HG03521 (cell line): Measurements from ENCODE around the gene PORCN.
A peak's percentile ranks its signal among the peaks of the same experiment; 100 is the strongest.

ENCODE experiments used
- ATAC-seq: cut with Tn5 transposase; IDR thresholded peaks from one replicate; pipeline ENCODE4 v1.9.1; 2021; ENCODE audit warnings: mild to moderate bottlenecking, moderate library complexity; ENCODE audit not compliant: unreplicated experiment

Gene PORCN

DNA sequence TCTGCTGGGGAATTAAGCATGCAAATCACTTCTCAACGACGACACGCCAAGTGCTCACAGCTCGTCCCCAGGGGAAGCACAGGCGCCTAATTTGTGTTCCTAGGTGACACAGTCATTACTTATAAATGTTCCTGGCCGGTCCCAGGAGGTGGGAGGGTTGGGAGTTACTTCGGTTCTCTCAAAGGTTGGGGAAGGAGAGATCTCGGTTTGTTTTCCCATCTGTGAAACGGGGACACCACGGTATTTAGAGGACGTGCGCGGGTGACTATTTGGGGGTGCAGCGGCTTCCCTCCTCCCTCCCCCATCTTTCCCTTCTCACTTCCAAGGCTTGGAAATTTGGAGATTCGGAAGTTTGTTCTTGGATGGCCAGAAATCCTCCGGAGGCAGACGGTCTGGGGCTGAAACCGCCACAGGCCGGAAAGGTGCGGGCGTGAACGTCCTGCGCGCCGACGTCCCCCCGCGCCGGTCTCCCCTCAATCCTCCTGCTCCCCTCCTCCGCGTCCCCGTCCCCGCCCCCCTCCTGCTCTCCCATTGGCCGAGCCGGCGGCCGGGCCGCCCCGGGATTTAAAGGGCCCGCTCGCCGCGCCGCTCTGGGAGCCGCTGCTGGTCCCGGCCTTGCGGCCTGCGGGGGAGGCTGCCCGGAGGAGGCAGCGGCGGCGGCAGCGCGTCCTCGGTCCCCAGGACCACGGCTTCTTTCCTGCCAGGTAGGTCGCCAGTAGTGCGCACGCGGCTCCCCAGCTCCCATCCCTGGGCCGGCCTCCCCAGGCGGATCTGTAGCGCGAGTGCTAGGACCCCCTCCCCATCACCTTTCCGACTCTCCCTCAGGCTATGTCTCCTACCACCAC, at the start of gene PORCN:
PORCN (plus strand) TSS at position 593 of the 845 bp plus-strand sequence. CDS start 829 bp downstream, outside the sequence.
- peak; percentile 85 for ATAC-seq

DNA sequence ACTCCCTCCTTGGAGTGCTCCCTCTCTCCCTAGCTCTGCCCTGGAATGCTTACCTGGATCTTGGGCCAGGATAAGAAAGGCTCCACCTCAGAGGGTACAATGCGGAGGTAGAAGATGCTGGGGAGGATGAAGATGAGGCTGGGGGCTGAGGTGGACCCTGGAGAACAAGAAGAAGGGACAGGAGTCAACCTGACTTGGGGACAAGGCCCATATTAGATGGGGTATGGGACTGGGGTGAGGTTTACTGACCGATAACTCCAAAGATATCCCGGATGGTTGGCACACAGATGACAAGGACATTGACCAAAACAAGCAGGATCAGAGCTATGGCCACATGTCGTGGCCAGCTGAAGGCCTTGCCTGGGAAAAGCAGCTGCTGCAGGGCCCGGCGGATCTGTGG, 49.3 kb upstream of the PORCN start:
- no peak for ATAC-seq

DNA sequence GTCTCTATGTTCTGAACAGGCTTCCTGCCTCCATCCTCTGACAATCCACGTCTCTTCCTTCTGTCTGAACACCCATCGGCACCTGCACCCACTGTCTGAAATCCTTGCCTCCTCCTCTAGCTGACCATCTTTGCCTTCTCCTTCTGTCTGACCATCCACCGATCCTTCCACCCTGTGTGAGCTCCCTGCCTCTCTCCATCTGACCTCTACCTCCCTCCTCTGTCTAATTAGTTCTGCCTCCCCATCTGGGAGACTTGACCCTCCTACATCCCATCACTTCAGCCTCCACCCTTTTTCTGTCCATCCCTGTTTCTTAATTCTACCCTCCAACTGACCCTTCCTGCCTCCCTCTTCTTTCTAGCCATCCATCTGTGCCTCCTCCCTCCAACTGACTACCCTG, 48.8 kb upstream of the PORCN start:
- ATAC-seq = no peak

DNA sequence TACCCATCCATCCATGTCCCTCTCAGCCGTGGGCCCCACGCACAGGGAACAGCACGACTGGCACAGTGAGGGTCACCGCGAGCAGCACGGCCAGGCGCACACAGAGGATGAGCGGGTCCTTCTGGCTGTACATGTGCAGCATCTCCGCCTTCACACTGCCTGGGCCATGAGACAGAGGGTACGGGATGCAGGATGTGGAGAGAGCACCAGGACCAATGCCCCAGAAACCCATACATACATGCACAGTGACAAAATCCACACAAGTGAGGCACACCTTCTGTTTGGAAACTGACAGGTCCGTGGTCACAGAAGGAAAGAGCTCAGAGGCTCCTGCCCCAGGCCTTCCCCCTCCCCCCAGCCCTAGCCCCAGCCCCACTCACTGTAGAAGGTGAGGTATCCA, 48.2 kb upstream of the PORCN start:
- no peak for ATAC-seq

DNA sequence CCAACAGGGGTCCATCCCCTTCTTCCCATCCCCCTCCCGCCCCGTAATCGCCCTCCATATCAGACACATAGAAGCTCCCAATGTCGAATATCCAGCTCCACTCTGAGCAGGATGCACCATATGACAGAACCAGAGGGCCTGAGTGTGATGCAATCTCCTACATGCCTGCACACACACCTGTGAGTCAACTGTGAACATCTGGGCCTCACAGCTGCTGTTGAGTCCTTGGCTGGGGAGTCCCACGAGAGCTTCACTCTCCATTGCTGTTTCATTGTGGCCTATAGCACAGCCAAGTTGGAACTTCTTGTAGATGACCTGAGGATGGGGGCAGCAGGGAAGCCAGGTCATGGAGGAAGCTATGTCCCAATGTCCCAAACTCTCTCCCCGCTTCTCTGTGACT, 47.0 kb upstream of the PORCN start:
- ATAC-seq = no peak

DNA sequence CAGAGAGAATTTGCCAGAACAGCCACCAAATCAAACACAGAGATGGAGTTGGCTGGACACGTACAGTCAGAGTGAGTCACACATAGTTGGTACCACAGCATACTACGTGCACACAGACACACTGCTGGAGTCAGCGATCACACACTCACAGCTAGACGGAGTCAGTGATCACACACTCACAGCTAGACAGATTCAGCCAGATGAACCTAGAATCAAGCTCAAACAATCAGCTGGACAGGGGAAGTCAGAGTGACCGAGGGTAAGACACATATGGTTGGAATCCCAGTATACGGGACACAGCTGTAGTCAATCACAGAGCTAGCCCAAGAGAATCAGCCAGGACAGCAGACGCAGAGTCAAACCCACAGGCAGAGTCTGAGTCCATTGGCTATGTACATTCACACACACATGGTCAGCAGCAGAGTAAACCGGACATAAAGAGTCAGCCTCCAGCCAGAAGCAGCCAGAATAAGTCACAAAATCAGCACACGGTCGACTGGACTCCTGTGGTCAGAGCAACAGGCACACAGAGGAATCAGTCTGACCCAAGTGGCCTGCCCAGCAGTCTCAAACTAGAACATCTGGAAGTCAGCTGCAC, 43.4 kb upstream of the PORCN start:
- no peak for ATAC-seq

DNA sequence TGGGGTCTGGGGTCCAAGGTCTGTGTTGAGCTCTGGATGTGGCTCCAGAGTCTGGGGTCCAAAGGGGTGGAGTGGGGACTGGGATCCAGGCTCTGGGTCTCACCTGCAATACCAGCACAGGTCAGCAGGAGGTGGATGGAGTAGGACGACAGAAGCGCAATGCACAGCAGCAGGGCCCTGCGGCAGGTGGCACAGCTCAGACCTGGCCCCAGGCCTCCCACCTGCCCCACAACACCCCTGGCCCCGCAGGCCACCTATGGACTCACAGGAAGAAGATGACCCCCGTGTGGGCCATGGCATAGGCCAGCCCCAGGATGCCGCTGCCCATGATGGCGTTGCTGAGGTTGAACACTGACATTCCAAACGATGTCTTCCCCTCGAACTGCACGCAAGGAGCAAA, 42.1 kb upstream of the PORCN start:
- ATAC-seq = no peak

DNA sequence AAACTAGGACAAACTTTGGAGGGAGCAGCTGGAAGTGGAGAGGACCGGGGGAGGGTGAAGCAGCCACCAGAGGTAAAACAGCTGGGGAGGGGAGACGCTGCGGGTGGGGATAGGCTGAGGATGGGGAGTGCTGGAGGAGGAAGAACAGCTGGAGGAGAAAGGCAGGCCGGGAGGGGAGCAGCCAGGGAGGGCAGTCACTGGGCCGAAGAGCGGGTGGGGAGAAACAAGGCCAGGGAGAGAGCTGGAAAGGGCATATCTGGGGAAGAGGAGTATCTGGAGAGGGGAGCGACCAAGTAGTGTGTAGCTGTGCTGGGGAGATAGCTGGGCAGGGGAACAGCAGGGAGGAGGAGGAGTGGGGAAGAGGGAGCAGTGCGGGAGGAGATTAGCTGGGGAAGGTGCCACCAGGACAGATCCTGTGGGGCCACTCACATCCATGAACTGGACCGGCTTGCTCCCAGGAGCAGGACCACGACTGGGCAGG, 41.5 kb upstream of the PORCN start:
- ATAC-seq = no peak

DNA sequence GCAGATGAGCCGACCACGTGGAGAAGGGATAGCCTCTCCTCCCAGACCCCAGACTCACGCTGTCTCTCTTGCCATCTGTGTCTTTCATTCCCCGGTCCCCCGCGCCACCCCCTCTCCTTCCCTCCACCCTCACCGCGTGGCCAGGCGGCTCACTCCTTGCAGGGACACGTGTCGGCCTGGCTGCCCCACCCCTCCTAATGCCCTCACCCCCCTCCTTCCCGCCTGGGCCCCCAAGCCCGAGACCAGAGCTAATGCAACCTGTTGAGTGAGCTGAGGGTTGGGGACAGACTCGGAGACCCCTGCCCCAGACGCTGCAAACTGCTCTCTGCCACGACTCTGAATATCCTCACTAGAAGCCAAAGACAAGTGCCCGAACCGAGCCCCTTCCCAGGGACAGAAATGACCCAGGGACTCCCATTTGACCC, 40.5 kb upstream of the PORCN start:
- ATAC-seq = no peak

DNA sequence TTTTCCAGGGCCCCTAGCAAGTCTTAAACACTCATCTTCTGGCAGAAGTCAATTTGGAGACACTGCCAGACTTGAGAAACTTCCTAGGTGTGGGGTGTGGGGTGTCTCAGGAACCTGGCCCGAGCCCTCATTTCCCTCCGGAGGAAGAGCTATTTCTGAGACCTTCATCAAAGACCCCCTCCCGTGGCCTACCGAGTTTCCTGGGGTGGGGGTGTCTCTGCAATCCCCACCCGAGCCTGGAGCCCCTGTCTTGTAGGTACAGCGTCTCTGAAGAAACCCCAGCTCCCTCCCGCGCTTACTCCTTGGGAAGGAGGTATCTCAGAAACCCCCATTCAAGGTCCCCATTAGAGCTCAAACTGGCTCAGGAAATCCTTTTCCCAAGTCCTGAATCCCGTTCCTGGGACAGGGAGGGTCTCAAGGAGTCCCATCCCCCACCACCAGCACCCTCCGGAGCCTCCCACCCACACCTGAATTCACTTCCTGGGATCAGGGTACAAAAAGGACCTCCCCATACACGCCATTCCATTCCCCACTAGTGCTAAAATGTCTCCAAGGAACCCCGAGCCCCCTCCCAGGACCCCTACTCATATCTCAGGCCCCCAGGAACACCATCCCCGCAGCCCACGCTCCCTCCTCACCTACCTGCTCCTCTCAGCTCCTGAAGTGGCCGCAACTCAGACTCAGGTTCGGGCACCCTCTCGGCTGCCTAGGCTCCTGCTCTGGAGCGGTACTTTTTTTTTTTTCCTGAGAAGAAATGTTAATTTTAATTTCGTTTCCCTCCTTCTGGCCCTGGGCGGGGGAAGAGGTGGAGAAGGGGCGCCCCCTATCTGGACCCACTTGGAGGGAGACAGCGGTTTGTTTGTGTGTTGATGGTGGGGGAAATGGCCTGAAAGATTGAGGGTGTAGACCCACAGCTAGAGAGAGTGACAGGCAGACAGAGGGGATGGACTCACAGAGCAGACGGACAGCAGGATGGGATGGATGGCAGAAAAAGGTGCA, 39.8 kb upstream of the PORCN start:
- no peak for ATAC-seq

DNA sequence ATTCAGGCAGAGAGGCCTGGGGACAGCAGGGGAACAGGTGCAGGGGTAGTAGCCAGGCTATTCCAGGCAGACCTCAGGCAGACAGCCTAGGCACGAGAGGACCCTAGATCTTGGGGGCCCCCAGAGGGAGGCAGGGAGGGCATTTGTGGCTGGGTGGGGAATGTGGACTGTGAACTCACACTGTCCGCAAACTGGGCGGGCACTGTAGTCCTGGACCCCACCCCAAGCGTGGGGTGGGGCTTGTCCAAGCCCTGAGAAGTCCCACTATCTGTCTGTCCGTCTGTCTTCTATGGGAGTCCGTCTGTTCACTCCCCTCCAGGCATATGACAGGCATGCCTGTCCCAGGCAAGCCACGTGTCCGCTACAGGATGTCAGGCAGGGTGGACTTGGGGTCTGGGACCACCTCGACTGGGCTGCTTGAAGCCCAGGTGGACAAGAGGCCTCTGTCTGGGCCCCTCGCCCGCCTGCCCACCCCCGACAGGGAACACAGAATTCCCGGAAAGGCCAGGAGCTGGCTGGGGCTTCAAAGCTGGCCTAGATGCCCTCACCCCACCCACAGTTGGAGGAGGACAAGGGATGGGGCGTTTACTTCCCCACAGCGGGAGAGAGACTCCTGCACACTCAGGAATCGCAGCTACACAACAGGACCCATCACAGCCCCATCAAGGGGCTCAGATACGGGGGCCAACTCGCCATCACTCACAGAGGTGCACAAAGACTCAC, 38.5 kb upstream of the PORCN start, which contains the start of gene SLC38A5:
SLC38A5 (minus strand) TSS at position 151 of the 723 bp plus-strand sequence. CDS start 2,336 bp downstream, outside the sequence.
- ATAC-seq = no peak

DNA sequence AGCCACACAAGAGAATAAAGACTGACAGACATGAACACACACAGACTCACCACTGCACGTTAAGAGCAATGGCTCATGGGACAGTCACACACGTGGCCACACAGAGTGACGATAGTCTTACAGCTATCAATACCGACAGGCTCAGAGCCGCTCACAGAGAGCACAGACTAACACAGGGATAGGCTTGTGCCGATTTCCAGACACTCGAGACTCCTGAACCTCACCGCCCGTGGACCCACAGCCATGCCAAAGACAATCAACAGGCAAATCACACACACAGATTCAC, 38.0 kb upstream of the PORCN start:
- ATAC-seq = no peak

DNA sequence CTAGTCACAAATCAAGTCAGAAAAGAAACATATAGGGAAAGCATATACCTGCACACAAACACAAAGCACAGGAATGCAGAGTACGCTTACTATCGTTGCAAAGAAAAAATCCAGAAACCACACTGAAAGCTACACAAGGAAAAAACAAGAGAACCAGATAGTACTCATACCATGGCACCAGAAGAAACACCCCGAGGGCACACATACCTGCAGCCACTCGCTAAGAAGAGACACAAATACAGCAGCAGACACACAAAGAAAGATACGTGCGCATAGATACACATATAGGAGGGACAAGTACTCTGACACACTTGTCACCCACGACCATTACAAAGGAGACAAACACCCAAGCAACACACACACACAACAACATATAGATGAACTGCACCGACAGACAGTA, 37.3 kb upstream of the PORCN start:
- ATAC-seq = no peak

DNA sequence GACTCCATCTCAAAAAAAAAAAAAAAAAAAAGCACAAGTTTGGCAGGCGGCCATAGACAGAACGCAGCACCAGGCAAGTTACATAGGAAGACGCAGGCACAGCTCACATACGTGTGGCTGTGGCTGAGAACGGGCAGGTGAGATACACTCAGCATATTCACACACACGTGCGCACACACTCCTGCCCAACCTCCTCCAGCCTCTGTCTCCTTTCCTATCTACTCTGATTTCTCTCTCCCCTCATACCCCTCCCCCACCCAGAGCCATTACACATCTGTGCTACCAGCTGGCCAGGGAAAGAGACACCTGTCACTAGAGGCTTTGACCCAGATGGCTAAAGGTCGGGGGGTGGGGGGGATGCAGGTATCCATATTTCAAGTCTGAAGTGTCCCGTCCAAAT, 36.6 kb upstream of the PORCN start:
- no peak for ATAC-seq

DNA sequence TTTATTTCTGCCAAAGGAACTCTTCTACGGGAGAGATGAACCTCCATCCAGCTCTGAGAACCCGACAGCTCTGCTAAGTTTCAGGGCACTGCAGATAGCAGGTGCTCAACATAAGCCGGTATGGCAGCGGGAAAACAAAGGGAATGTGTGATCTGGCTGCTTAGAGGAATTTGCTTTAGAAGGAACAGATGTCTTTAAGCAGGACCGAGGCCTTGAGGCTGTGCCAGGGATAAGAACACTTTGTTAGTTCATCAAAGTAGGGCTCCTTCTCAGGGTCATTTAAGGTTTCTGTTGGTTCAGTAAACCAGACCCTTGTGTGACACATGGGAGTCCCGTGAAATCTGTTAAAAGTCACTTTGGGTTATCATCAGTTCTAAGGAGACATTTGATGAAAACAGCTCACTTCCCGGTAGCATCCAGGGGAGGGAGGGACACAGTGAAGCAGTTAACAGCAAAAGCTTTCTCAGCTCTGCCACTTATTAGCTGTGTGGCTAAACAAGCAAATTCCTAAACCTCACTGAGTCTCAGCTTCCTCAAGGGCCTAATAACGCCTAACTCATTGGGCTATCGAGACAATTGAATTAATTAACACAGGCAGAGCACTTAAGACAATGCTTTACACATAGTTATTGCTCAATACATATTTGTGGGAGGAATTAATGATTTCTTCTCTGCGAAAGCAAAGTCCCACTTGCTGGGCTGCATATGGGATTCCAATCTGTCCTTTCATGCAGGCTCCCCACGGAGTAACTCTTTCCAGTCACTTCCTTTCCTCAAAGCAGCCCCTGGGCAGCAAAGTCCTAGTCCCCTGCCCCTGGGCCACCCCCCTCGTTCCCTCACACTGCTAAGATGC, 35.7 kb upstream of the PORCN start:
- ATAC-seq = no peak

DNA sequence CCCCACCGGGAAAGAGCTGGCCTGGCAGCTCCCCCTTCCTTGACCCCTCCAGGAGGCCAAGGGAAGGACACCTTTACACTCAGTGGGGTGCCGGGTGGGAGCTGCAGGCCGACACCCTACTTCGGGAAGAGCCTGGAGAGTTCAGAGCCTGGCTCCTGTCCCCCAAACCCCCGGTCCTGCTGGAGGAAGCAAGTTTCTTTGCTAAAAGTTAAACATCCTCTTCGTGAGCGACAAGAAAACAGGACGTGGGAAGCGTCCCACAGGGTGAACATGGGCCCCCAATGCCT, 35.1 kb upstream of the PORCN start:
- no peak for ATAC-seq

DNA sequence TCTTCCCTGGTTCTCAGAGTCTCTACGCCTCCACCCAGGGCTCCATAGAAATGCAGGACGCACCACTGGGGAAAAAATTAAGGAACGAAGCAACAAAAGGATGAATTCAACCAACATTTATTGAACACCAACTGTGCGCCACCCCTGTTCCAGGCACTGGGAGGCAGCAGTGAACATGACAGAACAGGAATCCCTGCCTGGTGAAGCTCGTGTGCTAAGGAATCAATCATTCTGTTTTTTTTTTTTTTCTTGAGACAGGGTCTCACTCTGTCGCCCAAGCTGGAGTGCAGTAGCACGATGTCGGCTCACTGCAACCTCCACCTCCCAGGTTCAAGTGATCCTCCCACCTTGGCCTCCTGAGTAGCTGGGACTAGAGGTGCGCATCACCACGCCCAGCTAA, 34.7 kb upstream of the PORCN start:
- no peak for ATAC-seq

DNA sequence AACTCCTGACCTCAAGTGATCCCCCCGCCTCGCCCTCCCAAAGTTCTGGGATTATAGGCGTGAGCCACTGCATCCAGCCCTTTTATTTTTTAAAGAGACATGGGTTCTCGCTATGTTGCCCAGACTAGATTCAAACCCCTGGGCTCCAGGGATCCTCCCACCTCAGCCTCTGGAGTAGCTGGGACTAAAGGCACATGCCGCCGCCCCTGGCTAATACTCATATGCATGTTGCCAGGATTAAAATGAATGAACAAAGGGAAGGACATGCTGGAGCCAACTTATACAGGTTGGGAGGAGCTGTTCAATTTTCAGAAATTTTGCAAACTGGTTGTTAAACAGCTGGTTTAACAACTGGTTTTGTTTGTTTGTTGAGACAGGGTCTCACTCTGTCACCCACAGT, 34.2 kb upstream of the PORCN start:
- no peak for ATAC-seq

DNA sequence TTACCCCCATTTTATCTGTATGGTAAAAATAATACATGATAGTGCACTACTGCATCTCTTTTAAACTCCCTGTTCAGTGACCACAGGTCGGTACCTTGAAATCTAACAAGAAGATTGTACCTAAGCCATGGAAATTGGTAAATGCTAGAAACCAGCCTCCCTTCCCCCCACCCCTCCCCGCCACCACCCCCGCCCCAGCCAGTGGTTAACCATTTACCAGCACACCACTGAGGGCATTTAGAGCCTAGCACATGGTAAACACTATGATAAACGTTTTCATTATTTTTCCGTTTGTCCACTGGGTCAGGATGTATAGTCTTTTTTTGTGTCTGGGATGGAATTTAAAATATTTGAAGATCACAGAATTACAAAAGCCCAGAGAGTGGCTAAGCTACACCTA, 33.5 kb upstream of the PORCN start:
- ATAC-seq = no peak
